Thyroid gland (tissue), 4 donors: ENCODE results near the gene CHMP1A.

Experiments
- CTCF ChIP-seq, 6 experiments: fragments of 200-600 bp in 3 of 6; fragments of 450-650 bp in 3 of 6; sonication (generic) in 3 of 6; IDR thresholded peaks; one replicate each; pipeline ENCODE4 v1.5.1; 2016 to 2019; ENCODE audit warnings: antibody characterized with exemption in 6 of 6, mild to moderate bottlenecking in 2 of 6, inconsistent platforms in 1 of 6, moderate library complexity in 1 of 6
- POLR2A ChIP-seq, 2 donors: fragments of 450-650 bp; IDR thresholded peaks; one replicate each; pipeline ENCODE4 v1.6.1; 2017; ENCODE audit warnings: antibody characterized with exemption in 2 of 2, mild to moderate bottlenecking in 2 of 2, moderate library complexity in 1 of 2

GRCh38 chr16:89670496-89671431 lies 13.3 kb upstream of the CHMP1A start:
- no peak for TF ChIP-seq POLR2A (IDR thresholded peaks at IDR 0.05)
- TF ChIP-seq CTCF (IDR thresholded peaks at IDR 0.05): no peak
